Thoracic aorta (tissue), 2 donors: Measurements from ENCODE around the gene ARID1B. TPM values are rescaled to one million over a fixed set of nuclear protein-coding genes. Genes with fewer than 3 reads are reported as not detected.

ENCODE experiments used
- ATAC-seq: fragments of 150-250 bp; one replicate; pipeline ENCODE4 v1.8.0; 2017; ENCODE audit warnings: low read depth; ENCODE audit not compliant: insufficient number of reproducible peaks, low FRiP score
- DNase-seq: peaks from one replicate; pipeline ENCODE4 v3.0.0-alpha.2; 2020; ENCODE audit warnings: low spot score
- H3K27ac ChIP-seq, 2 donors: fragments of 200-600 bp; sonication (generic); 1 replicate in 1 of 2; 2 replicates in 1 of 2; pipeline ENCODE4 v1.5.1; 2016; ENCODE audit warnings: mild to moderate bottlenecking in 2 of 2, moderate library complexity in 2 of 2
- H3K27me3 ChIP-seq: fragments of 200-600 bp; sonication (generic); replicated peaks from 2 replicates; pipeline ENCODE4 v1.6.0; 2016; ENCODE audit warnings: mild to moderate bottlenecking; ENCODE audit not compliant: insufficient read depth
- H3K36me3 ChIP-seq: fragments of 200-600 bp; sonication (generic); one replicate; pipeline ENCODE4 v1.5.1; 2016
- H3K4me1 ChIP-seq, 2 donors: fragments of 200-600 bp; sonication (generic); 1 replicate in 1 of 2; 2 replicates in 1 of 2; pipeline versions ENCODE4 v1.5.1 to v1.6.0; 2016; ENCODE audit warnings: low read depth in 2 of 2, mild to moderate bottlenecking in 1 of 2; ENCODE audit not compliant: control insufficient read depth in 1 of 2
- H3K4me3 ChIP-seq: fragments of 200-600 bp; sonication (generic); 2 replicates; pipeline ENCODE4 v1.5.1; 2016; ENCODE audit warnings: mild to moderate bottlenecking
- H3K9me3 ChIP-seq: fragments of 200-600 bp; sonication (generic); 2 replicates; pipeline ENCODE4 v1.5.1; 2016
- CTCF ChIP-seq: fragments of 200-600 bp; sonication (generic); IDR thresholded peaks from one replicate; pipeline ENCODE4 v1.5.1; 2019; ENCODE audit warnings: antibody characterized with exemption
- total RNA-seq, 2 donors: library from RNA; depleted of rRNA; stranded (reverse); fragments of >200 nt; gene quantifications; one replicate each; pipeline versions ENCODE4 v1.1.0 to v1.2.3, GENCODE V29; 2016

Gene ARID1B
- total RNA-seq, 2 donors from 2014 or later: 120 to 158 TPM

- Histone ChIP-seq H3K4me1 (peaks cover 11 to 41% of the 10 kb centered on the region in 2 donors), H3K27me3 (no peaks in the 10 kb centered on the region), H3K27ac (no peak overlapping the region), H3K9me3 (no peaks in the 10 kb centered on the region), H3K36me3 (no peaks in the 10 kb centered on the region), H3K4me3 (no peak overlapping the region)
- no peak for TF ChIP-seq CTCF
- no peak for ATAC-seq
- no peak for DNase-seq
These were observed 26.2 kb downstream of the ARID1B start for GRCh38 chr6:156803353-156803752.

GRCh38 chr6:156804402-156804801, 27.2 kb downstream of the ARID1B start:
- ATAC-seq (no peak), DNase-seq (no peak)
- H3K4me3 ChIP-seq: no peak overlapping the region
- no peak overlapping the region for H3K27ac ChIP-seq
- H3K27me3 ChIP-seq: no peaks in the 10 kb centered on the region
- H3K9me3 ChIP-seq: no peaks in the 10 kb centered on the region
- no peaks in the 10 kb centered on the region for H3K36me3 ChIP-seq
- peaks cover 16 to 51% of the 10 kb centered on the region in 2 donors for H3K4me1 ChIP-seq
- no peak for TF ChIP-seq CTCF

GRCh38 chr6:156806155-156806554, 29.0 kb downstream of the ARID1B start:
- H3K36me3 ChIP-seq: no peaks in the 10 kb centered on the region
- ATAC-seq (no peak), DNase-seq (no peak)
- no peaks in the 10 kb centered on the region for H3K27me3 ChIP-seq
- no peak overlapping the region for H3K27ac ChIP-seq
- no peaks in the 10 kb centered on the region for H3K9me3 ChIP-seq
- peaks cover 16 to 60% of the 10 kb centered on the region in 2 donors for H3K4me1 ChIP-seq
- no peak for TF ChIP-seq CTCF
- no peak overlapping the region for H3K4me3 ChIP-seq

- Histone ChIP-seq H3K36me3 (no peaks in the 10 kb centered on the region), H3K27ac (no peak overlapping the region), H3K9me3 (no peaks in the 10 kb centered on the region), H3K4me3 (no peak overlapping the region), H3K4me1 (peaks cover 16 to 68% of the 10 kb centered on the region in 2 donors), H3K27me3 (no peaks in the 10 kb centered on the region)
- DNase-seq (no peak), ATAC-seq (no peak)
- no peak for TF ChIP-seq CTCF
These were observed 29.9 kb downstream of the ARID1B start for GRCh38 chr6:156807028-156807427.

DNA sequence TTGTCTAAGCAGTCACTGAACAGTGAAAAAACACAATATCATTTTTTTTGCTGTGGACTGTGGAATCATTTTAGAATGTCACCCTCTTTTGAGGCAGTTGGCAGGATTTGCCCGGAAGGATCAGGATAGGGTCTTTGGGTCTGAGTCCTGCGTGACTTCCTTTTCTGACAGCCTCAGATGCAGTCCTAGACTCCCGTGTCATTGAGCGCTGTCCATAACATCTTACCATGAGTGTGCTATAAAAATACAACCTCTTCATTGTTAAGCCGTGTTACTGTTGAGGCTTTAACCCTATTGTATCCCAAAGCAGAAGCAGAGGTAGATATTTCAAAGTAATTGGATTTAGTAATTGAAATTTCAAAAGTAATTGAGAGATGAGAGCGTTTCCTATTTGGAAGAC, 30.6 kb downstream of the ARID1B start:
- DNase-seq: no peak
- ATAC-seq: no peak
- Histone ChIP-seq H3K36me3 (no peaks in the 10 kb centered on the region), H3K4me3 (no peak overlapping the region), H3K27ac (no peak overlapping the region), H3K27me3 (no peaks in the 10 kb centered on the region), H3K4me1 (peaks cover 11 to 68% of the 10 kb centered on the region in 2 donors), H3K9me3 (no peaks in the 10 kb centered on the region)
- TF ChIP-seq CTCF: no peak
